MCF 10A (cell line): ENCODE measurements around the gene TAOK2. TPM values are rescaled to one million over a fixed set of nuclear protein-coding genes. Genes with fewer than 3 reads are reported as not detected.

Experiments used
- BruUV-seq: library from RNA; stranded (reverse); fragments of 400-500 nt; replicated peaks from 2 replicates; lab custom pipeline; 2021; lab: Mats Ljungman, UMichigan
- CTCF ChIA-PET: fragments of 300-600 bp; sonication (Branson Sonifier 250); formaldehyde crosslinking; extraction: SDS; loops from one replicate; lab custom pipeline; 2021; ENCODE audit warnings: antibody characterized with exemption, inconsistent platforms; lab: Yijun Ruan, JAX
- POLR2A ChIA-PET: fragments of 300-600, 350-650 bp; sonication (Branson Sonifier 250); formaldehyde crosslinking; extraction: SDS; loops from one replicate; lab custom pipeline; 2020; ENCODE audit warnings: antibody characterized with exemption, inconsistent platforms; lab: Yijun Ruan, JAX
- DNase-seq: peaks from one replicate; pipeline ENCODE4 v3.0.0-alpha.2; 2018; ENCODE audit not compliant: unreplicated experiment
- H3K27ac Mint-ChIP-seq: one replicate; pipeline ENCODE4 v1.8.0; 2022; ENCODE audit warnings: mild to moderate bottlenecking, low read depth, mixed read lengths; ENCODE audit not compliant: unreplicated experiment
- H3K27me3 Mint-ChIP-seq: one replicate; pipeline ENCODE4 v1.8.0; 2022; ENCODE audit warnings: mixed read lengths; ENCODE audit not compliant: insufficient read depth, unreplicated experiment
- H3K36me3 Mint-ChIP-seq: one replicate; pipeline ENCODE4 v1.8.0; 2022; ENCODE audit warnings: mild to moderate bottlenecking, moderate library complexity, mixed read lengths; ENCODE audit not compliant: insufficient read depth, unreplicated experiment
- H3K4me1 Mint-ChIP-seq: one replicate; pipeline ENCODE4 v1.8.0; 2022; ENCODE audit warnings: mixed read lengths; ENCODE audit not compliant: insufficient read depth, unreplicated experiment
- H3K4me3 Mint-ChIP-seq: one replicate; pipeline ENCODE4 v1.8.0; 2022; ENCODE audit warnings: mild to moderate bottlenecking, moderate library complexity, mixed read lengths; ENCODE audit not compliant: unreplicated experiment
- H3K9me3 Mint-ChIP-seq: one replicate; pipeline ENCODE4 v1.8.0; 2022; ENCODE audit warnings: mixed read lengths; ENCODE audit not compliant: unreplicated experiment
- CTCF ChIP-seq: fragments of 200-600 bp; IDR thresholded peaks from one replicate; pipeline ENCODE4 v1.8.0; 2022; ENCODE audit warnings: antibody characterized with exemption, mild to moderate bottlenecking; ENCODE audit not compliant: unreplicated experiment
- intact Hi-C: fragments of 100-400 bp; cut with micrococcal nuclease; formaldehyde crosslinking; loops from 2 replicates; pipeline ENCODE4 v1.14.1; 2022
- total RNA-seq: library from RNA; stranded (reverse); gene quantifications from 2 replicates; pipeline ENCODE4 v1.2.3, GENCODE V29; 2022

Gene TAOK2
- total RNA-seq, 1 experiment from 2014 or later = 29.3 TPM

- BruUV-seq = no TSS peak
- TF ChIP-seq CTCF = no peak
- peaks cover 6% of the 10 kb centered on the region for H3K4me1 Mint-ChIP-seq
- H3K4me3 Mint-ChIP-seq = no peak overlapping the region
- H3K27ac Mint-ChIP-seq = no peak overlapping the region
- peaks cover 42% of the 10 kb centered on the region for H3K36me3 Mint-ChIP-seq
- H3K9me3 Mint-ChIP-seq = no peaks in the 10 kb centered on the region
- CTCF ChIA-PET = interaction anchor here (0.6 to 1.4 kb wide), 2 partner anchors 14 to 19 kb away, joined by 3 to 4 read pairs; no protein-coding TSS in a partner anchor
- POLR2A ChIA-PET = interaction anchor here (0.8 to 1.1 kb wide), 2 partner anchors 15 to 46 kb away, joined by 3 read pairs; no protein-coding TSS in a partner anchor
- DNase-seq = no peak
- intact Hi-C loops = no loop called here
- no peaks in the 10 kb centered on the region for H3K27me3 Mint-ChIP-seq
These were observed 15.6 kb downstream of the TAOK2 start for GRCh38 chr16:29989111-29989858.

DNA sequence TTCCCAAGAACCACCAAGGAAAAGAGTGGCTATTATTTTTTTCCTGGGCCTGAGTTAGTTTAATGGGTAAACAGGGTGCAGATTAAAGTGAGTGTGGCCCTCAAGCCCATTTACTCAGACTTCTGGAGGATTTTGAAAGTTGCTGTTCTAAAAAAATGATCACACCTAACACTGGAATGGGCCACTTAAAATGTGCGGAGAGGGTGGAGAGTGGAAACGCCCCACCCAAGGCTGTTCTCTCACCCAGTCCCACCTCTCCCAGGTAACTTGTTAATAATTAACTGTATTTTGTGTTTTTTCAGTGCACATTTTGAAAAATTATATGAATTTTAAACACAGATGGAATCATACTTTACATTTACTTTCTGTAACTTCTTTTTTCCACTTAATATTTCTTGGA, 16.4 kb downstream of the TAOK2 start:
- no peak overlapping the region for H3K27ac Mint-ChIP-seq
- BruUV-seq = no TSS peak
- intact Hi-C loops = no loop called here
- H3K4me3 Mint-ChIP-seq = no peak overlapping the region
- ChIA-PET CTCF (no interaction called here), POLR2A (interaction anchor here (0.8 to 1.1 kb wide), 2 partner anchors 16 to 46 kb away, joined by 3 read pairs; no protein-coding TSS in a partner anchor)
- H3K36me3 Mint-ChIP-seq = peaks cover 35% of the 10 kb centered on the region
- no peaks in the 10 kb centered on the region for H3K9me3 Mint-ChIP-seq
- TF ChIP-seq CTCF = no peak
- DNase-seq = no peak
- no peaks in the 10 kb centered on the region for H3K27me3 Mint-ChIP-seq
- peaks cover 11% of the 10 kb centered on the region for H3K4me1 Mint-ChIP-seq

- H3K4me3 Mint-ChIP-seq = no peak overlapping the region
- intact Hi-C loops = no loop called here
- POLR2A ChIA-PET = no interaction called here
- DNase-seq = no peak
- H3K4me1 Mint-ChIP-seq = peaks cover 11% of the 10 kb centered on the region
- no TSS peak for BruUV-seq
- no peaks in the 10 kb centered on the region for H3K9me3 Mint-ChIP-seq
- no peaks in the 10 kb centered on the region for H3K27me3 Mint-ChIP-seq
- H3K36me3 Mint-ChIP-seq = peaks cover 30% of the 10 kb centered on the region
- CTCF ChIA-PET = no interaction called here
- no peak overlapping the region for H3K27ac Mint-ChIP-seq
- TF ChIP-seq CTCF = no peak
These were observed 17.4 kb downstream of the TAOK2 start for GRCh38 chr16:29990883-29991570.

GRCh38 chr16:29991571-29991904, 17.9 kb downstream of the TAOK2 start:
- DNase-seq = no peak
- H3K9me3 Mint-ChIP-seq = no peaks in the 10 kb centered on the region
- TF ChIP-seq CTCF = no peak
- H3K36me3 Mint-ChIP-seq = peaks cover 31% of the 10 kb centered on the region
- H3K27me3 Mint-ChIP-seq = no peaks in the 10 kb centered on the region
- no peak overlapping the region for H3K27ac Mint-ChIP-seq
- no peak overlapping the region for H3K4me3 Mint-ChIP-seq
- no TSS peak for BruUV-seq
- CTCF ChIA-PET = no interaction called here
- POLR2A ChIA-PET = no interaction called here
- peaks cover 11% of the 10 kb centered on the region for H3K4me1 Mint-ChIP-seq
- intact Hi-C loops = no loop called here
